AG04450 (cell line): Measurements from ENCODE around the gene ATF4. TPM values are rescaled to one million over a fixed set of nuclear protein-coding genes. Genes with fewer than 3 reads are reported as not detected.

ENCODE experiments used
- CTCF ChIA-PET: fragments of 300-600, 350-600 bp; formaldehyde crosslinking; extraction: SDS; loops from one replicate; lab custom pipeline; 2022; ENCODE audit warnings: antibody characterized with exemption, inconsistent platforms; lab: Charles Lee
- POLR2A ChIA-PET: fragments of 350-600 bp; formaldehyde crosslinking; extraction: SDS; loops from one replicate; lab custom pipeline; 2021; ENCODE audit warnings: antibody characterized with exemption, inconsistent platforms; lab: Yijun Ruan, JAX
- DNase-seq: peaks from one replicate; pipeline ENCODE4 v3.0.0-alpha.2; 2011; ENCODE audit warnings: low read depth, low spot score
- H3K27ac ChIP-seq: one replicate; pipeline ENCODE4 v1.5.1; 2012; ENCODE audit warnings: low read depth, low read length, control low read depth
- H3K27me3 ChIP-seq: one replicate; pipeline ENCODE4 v1.6.0; 2012; ENCODE audit warnings: low read length; ENCODE audit not compliant: control insufficient read depth, insufficient read depth
- H3K4me3 ChIP-seq: 2 replicates; pipeline ENCODE4 v1.5.1; 2011; ENCODE audit warnings: mild to moderate bottlenecking, low read depth, low read length, control low read depth
- H3K9me3 ChIP-seq: 2 replicates; pipeline ENCODE4 v1.5.1; 2012; ENCODE audit warnings: low read length; ENCODE audit not compliant: control insufficient read depth, insufficient read depth
- polyA minus RNA-seq: library from RNA; depleted of rRNA, polyadenylated mRNA; stranded (reverse); fragments of >200 nt; gene quantifications from 2 replicates; pipeline ENCODE4 v1.2.3, GENCODE V29; 2011; rRNA and poly(A)+ RNA removed
- polyA plus RNA-seq: library from polyadenylated mRNA; depleted of rRNA; stranded (reverse); fragments of >200 nt; gene quantifications from 2 replicates; pipeline ENCODE4 v1.2.3, GENCODE V29; 2011; rRNA removed
- TF ChIP-seq, protein P1 (sequence below): IDR thresholded peaks from 2 replicates; pipeline ENCODE4 v1.5.1; 2011; ENCODE audit warnings: low read depth, low read length, control low read depth, inconsistent platforms

Gene ATF4, protein sequence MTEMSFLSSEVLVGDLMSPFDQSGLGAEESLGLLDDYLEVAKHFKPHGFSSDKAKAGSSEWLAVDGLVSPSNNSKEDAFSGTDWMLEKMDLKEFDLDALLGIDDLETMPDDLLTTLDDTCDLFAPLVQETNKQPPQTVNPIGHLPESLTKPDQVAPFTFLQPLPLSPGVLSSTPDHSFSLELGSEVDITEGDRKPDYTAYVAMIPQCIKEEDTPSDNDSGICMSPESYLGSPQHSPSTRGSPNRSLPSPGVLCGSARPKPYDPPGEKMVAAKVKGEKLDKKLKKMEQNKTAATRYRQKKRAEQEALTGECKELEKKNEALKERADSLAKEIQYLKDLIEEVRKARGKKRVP
- polyA plus RNA-seq (844 and 936 TPM in 2 replicates), polyA minus RNA-seq (241 and 243 TPM in 2 replicates)

DNA sequence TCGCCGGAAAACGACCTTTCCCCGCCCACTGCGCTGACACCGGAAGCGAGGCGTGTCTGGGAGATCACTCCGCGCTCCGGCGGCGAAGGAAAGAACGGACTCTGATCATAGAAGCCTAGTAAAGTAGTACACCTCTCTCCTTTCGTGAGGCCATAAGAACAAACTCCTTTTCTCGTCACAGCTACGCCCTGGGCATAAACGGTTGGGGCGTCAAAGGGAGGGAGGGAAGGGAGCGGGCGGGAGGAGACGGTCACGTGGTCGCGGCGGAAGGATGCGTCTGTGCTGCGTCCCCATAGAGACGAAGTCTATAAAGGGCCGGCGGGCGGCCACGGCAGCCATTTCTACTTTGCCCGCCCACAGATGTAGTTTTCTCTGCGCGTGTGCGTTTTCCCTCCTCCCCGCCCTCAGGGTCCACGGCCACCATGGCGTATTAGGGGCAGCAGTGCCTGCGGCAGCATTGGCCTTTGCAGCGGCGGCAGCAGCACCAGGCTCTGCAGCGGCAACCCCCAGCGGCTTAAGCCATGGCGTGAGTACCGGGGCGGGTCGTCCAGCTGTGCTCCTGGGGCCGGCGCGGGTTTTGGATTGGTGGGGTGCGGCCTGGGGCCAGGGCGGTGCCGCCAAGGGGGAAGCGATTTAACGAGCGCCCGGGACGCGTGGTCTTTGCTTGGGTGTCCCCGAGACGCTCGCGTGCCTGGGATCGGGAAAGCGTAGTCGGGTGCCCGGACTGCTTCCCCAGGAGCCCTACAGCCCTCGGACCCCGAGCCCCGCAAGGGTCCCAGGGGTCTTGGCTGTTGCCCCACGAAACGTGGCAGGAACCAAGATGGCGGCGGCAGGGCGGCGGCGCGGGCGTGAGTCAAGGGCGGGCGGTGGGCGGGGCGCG, at the start of gene ATF4:
TSS of gene ATF4 (plus strand) at position 337 of the 880 bp plus-strand sequence. CDS start 884 bp downstream, outside the sequence.
- ChIA-PET CTCF (interaction anchor here (0.5 to 1.0 kb wide), 4 partner anchors 8 to 354 kb away, joined by 3 to 10 read pairs (median 4); no protein-coding TSS in a partner anchor), POLR2A (interaction anchor here (0.6 to 2.3 kb wide), 24 partner anchors 9 to 674 kb away, joined by 3 to 45 read pairs (median 4); partner anchors contain the start of genes MIEF1, RPL3, RPS19BP1 and SYNGR1)
- peak; percentile 99 for DNase-seq

DNA sequence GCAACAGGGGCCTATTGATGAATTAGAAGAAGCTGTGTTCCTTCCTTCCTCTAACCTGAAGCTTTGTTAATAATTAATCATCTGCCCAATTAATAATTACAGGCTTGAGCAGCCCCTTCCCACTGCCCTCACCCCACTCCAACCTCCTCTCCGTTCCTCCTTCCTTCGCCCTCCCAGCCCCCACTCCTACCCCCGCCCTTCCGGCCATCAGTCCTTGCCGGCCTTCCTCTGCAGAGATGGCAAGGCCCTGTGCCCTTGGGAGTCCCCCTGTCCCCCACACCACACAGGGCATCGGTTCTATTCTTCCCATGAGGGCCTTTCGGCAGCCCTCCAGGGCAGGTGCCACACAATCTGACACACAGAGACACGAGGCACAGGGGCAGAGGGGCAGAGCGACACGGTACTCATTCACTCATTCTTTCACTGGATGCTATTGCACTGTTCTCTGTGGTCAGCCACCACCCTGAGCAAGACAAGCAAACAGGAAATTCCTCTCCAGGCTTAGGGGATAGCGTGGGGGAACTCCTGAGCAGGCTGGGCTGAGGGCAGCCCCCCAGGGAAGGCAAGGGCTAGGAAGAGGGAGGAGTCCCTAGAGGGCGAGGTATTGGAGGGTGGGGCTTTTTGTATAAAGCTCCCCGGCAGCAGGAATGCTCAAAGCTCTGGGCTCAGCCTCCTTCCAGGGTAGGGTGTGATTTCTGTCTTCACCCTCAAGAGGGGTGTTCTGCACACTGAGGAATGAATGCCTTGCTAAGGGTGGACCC, 48.8 kb upstream of the ATF4 start:
- Histone ChIP-seq H3K9me3 (no peaks in the 10 kb centered on the region), H3K4me3 (no peak overlapping the region), H3K27ac (peak overlapping the region; percentile 21), H3K27me3 (no peaks in the 10 kb centered on the region)
- no peak for DNase-seq
- CTCF ChIA-PET, result interaction anchor here (0.7 kb wide), 1 partner anchor 43 kb away, joined by 3 read pairs; no protein-coding TSS in a partner anchor
- POLR2A ChIA-PET, result no interaction called here
- TF ChIP-seq, protein P1, sequence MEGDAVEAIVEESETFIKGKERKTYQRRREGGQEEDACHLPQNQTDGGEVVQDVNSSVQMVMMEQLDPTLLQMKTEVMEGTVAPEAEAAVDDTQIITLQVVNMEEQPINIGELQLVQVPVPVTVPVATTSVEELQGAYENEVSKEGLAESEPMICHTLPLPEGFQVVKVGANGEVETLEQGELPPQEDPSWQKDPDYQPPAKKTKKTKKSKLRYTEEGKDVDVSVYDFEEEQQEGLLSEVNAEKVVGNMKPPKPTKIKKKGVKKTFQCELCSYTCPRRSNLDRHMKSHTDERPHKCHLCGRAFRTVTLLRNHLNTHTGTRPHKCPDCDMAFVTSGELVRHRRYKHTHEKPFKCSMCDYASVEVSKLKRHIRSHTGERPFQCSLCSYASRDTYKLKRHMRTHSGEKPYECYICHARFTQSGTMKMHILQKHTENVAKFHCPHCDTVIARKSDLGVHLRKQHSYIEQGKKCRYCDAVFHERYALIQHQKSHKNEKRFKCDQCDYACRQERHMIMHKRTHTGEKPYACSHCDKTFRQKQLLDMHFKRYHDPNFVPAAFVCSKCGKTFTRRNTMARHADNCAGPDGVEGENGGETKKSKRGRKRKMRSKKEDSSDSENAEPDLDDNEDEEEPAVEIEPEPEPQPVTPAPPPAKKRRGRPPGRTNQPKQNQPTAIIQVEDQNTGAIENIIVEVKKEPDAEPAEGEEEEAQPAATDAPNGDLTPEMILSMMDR, result no peak

More for the DNA sequence above, at the start of gene ATF4:
- H3K9me3 ChIP-seq, result peaks cover 4% of the 10 kb centered on the region; the same call in 1 of the 2 replicates
- H3K27me3 ChIP-seq, result no peaks in the 10 kb centered on the region
- peak within 1 kb of the TSS; percentile 87 for H3K4me3 ChIP-seq
- TF ChIP-seq, protein P1, result no peak
- peak within 1 kb of the TSS; percentile 99 for H3K27ac ChIP-seq

DNA sequence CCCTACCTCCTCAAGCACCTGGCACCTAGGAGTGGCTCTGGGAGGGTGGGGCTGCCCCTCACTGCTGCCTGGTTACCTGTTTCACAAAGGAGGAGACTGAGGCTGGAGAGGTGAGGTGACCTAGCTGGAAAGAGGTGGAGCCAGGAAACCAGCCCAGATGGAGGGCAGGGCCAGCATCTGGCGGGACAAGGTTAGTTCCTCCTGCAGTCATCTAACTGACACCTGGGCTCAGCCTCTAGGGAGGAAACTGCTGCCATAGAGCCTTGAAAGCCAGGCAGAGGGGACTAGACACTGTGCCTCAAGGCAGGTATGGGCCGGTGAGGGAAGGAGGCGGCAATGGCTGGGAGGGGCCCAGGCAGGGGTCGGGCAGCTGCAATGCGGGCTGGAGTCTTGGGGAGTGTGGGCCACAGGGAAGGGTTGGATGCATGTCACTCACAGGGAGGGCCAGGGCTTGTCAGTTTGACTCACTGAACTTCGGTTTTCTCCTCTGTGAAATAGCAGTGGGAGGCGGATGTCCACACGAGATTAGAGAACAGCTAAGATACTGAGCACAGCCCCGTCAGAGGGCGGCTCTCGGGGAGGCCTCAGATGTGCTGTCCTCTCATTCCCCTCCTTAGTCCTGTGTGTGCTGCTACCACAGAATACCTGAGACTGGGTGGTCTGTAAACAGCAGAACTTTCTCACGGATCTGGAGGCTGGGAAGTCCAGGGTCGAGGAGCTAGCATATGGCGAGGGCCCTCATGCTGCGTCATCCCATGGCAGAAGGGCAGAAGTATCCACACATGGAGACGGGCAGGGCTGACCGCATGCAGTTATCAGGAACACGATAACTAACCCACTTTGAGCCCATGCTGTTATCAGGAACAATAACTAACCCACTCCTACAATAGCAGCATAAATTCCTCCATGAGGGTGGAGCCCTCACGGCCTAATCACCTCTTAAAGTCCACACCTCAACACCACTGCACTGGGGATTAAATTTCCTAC, 47.5 kb upstream of the ATF4 start:
- Histone ChIP-seq H3K4me3 (no peak overlapping the region), H3K27me3 (no peaks in the 10 kb centered on the region), H3K27ac (no peak overlapping the region), H3K9me3 (no peaks in the 10 kb centered on the region)
- TF ChIP-seq, protein P1, result no peak
- ChIA-PET CTCF (no interaction called here), POLR2A (interaction anchor here (0.5 kb wide), 1 partner anchor 873 kb away, joined by 5 read pairs; no protein-coding TSS in a partner anchor)
- DNase-seq, result no peak

DNA sequence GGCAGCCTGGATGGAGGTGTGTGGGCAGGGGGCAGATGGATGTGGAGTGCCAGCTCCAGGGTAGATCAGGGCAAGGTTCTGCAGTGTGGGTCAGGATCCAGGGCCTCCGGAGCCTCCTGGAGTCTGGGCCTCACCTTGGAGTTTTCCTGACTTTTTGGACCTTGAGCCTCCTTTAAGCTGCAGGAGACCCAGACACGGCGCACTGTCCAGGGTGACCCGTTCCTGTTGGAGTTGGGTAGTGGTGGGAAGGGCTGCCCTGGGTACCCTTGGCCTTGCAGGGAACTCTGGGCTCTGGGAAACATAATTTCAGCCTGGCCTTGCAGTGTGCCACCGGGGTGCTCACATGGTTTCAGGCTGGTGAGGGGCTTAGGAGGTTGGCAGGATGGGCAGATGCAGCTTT, 46.5 kb upstream of the ATF4 start:
- Histone ChIP-seq H3K27me3 (no peaks in the 10 kb centered on the region), H3K27ac (peak overlapping the region; percentile 11), H3K4me3 (no peak overlapping the region), H3K9me3 (no peaks in the 10 kb centered on the region)
- TF ChIP-seq, protein P1, result no peak
- POLR2A ChIA-PET, result interaction anchor here (0.5 kb wide), 1 partner anchor 872 kb away, joined by 5 read pairs; no protein-coding TSS in a partner anchor
- no peak for DNase-seq
- CTCF ChIA-PET, result no interaction called here
